Breast epithelium (tissue), 4 donors: Measurements from ENCODE around the gene ZNF552. TPM values are rescaled to one million over a fixed set of nuclear protein-coding genes. Genes with fewer than 3 reads are reported as not detected.

ENCODE experiments used
- DNase-seq, 2 donors: peaks; one replicate each; pipeline ENCODE4 v3.0.0-alpha.2; 2019; ENCODE audit warnings: low spot score in 2 of 2
- H3K27ac ChIP-seq, 2 donors: fragments of 200-600 bp; sonication (generic) in 1 of 2; one replicate each; pipeline ENCODE4 v1.5.1; 2016 to 2019; ENCODE audit warnings: mild to moderate bottlenecking in 1 of 2
- H3K27me3 ChIP-seq, 2 donors: fragments of 200-600 bp; sonication (generic) in 1 of 2; one replicate each; pipeline versions ENCODE4 v1.5.1 to v1.6.0; 2017 to 2019; ENCODE audit warnings: control low read depth in 1 of 2, mild to moderate bottlenecking in 1 of 2
- H3K36me3 ChIP-seq: fragments of 200-600 bp; one replicate; pipeline ENCODE4 v1.5.1; 2019
- H3K4me1 ChIP-seq, 2 donors: fragments of 200-600 bp; sonication (generic); one replicate each; pipeline ENCODE4 v1.5.1; 2016 to 2019; ENCODE audit warnings: control low read depth in 1 of 2
- H3K4me3 ChIP-seq, 3 donors: fragments of 200-600 bp; sonication (generic); 1 replicate in 2 of 3; 2 replicates in 1 of 3; pipeline ENCODE4 v1.5.1; 2016 to 2019; ENCODE audit warnings: mild to moderate bottlenecking in 3 of 3, moderate library complexity in 2 of 3
- H3K9me3 ChIP-seq, 2 donors: fragments of 200-600 bp; sonication (generic) in 1 of 2; one replicate each; pipeline ENCODE4 v1.5.1; 2016 to 2019; ENCODE audit warnings: control low read depth in 1 of 2
- POLR2A ChIP-seq: fragments of 450-650 bp; IDR thresholded peaks from one replicate; pipeline ENCODE4 v1.6.1; 2016; ENCODE audit warnings: antibody characterized with exemption, mild to moderate bottlenecking, moderate library complexity
- POLR2AphosphoS5 ChIP-seq, 3 donors: sonication (generic); formaldehyde crosslinking; IDR thresholded peaks; one replicate each; pipeline ENCODE4 v1.6.1; 2017; ENCODE audit warnings: antibody characterized with exemption in 3 of 3
- intact Hi-C: fragments of 100-400 bp; cut with DNase I; formaldehyde crosslinking; loops from one replicate; pipeline ENCODE4 v1.15.1; 2023; ENCODE audit warnings: low total_unique reads
- total RNA-seq, 3 donors: library from RNA; depleted of rRNA; stranded (reverse); fragments of >200 nt; gene quantifications; one replicate each; pipeline ENCODE4 v1.1.0, GENCODE V29; 2016
- TF ChIP-seq, protein P1 (sequence below), 3 donors: fragments of 450-650 bp; IDR thresholded peaks; one replicate each; pipeline ENCODE4 v1.5.1; 2016 to 2017; ENCODE audit warnings: antibody characterized with exemption in 3 of 3, mild to moderate bottlenecking in 3 of 3, moderate library complexity in 3 of 3

ZNF552 gene
- total RNA-seq, 3 donors from 2014 or later = 4.0 to 71.4 (median 54.9) TPM

DNA sequence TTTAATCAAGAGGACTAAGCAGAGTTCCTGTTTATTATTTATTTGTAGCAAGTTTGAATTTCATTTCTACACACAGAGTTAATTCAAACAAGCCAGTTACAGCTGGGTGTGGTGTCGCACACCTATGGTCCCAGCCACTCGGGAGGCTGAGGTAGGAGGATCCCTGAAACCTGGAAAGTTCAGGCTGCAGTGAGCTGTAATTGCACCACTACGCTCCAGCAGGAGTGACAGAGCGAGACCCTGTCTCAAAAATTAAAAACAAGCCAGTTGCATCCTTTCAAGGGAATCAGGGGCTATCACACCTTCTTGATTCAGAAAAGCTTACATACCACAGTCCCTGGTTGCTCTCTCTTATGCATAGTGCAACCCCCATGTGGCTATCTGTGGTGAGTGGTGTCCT is 25.4 kb downstream of the ZNF552 start:
- no peaks in the 10 kb centered on the region for H3K36me3 ChIP-seq
- H3K4me1 ChIP-seq = no peaks in the 10 kb centered on the region
- H3K27ac ChIP-seq = no peak overlapping the region
- intact Hi-C loops = no loop called here
- no peaks in the 10 kb centered on the region for H3K27me3 ChIP-seq
- TF ChIP-seq POLR2A (no peak), POLR2AphosphoS5 (IDR thresholded peaks at IDR 0.05) (no peak)
- TF ChIP-seq, protein P1, sequence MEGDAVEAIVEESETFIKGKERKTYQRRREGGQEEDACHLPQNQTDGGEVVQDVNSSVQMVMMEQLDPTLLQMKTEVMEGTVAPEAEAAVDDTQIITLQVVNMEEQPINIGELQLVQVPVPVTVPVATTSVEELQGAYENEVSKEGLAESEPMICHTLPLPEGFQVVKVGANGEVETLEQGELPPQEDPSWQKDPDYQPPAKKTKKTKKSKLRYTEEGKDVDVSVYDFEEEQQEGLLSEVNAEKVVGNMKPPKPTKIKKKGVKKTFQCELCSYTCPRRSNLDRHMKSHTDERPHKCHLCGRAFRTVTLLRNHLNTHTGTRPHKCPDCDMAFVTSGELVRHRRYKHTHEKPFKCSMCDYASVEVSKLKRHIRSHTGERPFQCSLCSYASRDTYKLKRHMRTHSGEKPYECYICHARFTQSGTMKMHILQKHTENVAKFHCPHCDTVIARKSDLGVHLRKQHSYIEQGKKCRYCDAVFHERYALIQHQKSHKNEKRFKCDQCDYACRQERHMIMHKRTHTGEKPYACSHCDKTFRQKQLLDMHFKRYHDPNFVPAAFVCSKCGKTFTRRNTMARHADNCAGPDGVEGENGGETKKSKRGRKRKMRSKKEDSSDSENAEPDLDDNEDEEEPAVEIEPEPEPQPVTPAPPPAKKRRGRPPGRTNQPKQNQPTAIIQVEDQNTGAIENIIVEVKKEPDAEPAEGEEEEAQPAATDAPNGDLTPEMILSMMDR (IDR thresholded peaks at IDR 0.05) = no peak
- no peak for DNase-seq
- peaks cover 88 to 95% of the 10 kb centered on the region in 2 donors for H3K9me3 ChIP-seq
- peak overlapping the region in 1 of 3 donors; percentile 2 for H3K4me3 ChIP-seq

DNA sequence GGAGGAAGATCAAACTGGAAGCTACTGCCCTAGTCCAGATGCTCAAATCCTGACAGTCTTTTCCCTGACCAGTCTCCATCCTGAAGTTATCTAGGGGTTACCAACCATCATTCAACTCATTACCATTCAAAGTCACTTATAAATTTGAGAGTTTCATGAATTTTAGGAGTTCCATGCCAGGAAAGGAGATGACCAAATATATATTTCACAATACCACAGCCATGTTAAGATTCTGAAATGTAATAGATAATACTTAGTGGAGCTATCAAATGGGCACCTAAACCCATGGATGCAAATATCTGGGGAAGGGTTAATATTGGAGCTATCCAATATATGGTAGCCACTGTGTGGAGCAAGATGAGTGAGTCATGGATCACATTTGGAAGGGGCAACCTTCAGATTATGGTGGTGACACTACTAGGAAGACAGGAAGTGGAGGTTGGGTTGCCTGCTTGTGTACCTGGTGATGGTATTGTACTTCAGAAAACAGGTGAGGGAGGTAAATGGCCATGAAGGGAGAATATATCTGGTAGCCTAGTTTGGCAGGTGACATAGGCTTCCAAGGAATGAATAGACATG is 26.5 kb downstream of the ZNF552 start:
- Histone ChIP-seq H3K27me3 (no peaks in the 10 kb centered on the region), H3K27ac (no peak overlapping the region), H3K9me3 (peaks cover 89 to 93% of the 10 kb centered on the region in 2 donors), H3K4me1 (no peaks in the 10 kb centered on the region), H3K4me3 (no peak overlapping the region), H3K36me3 (no peaks in the 10 kb centered on the region)
- DNase-seq = no peak
- TF ChIP-seq POLR2A (no peak), POLR2AphosphoS5 (IDR thresholded peaks at IDR 0.05) (no peak)
- TF ChIP-seq, protein P1 (IDR thresholded peaks at IDR 0.05) = no peak
- intact Hi-C loops = no loop called here

DNA sequence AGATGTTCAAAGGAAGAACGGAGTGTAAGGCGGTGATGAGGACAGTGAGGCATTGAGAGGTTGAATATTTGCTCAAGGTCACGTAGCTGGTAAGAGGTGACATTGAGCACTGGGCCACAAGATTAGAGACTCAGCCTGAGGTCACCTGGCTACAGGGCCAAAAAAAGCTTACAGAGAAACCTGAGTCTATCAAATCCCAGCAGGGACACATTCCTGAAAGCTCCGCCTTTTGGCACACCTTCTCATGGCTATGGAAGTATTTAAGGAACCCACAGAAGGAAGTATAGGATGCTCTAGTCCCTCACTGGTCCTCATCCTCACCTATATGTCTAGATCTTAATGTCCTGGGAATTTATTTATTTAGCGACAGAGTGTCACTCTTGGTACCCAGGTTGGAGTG is 27.8 kb downstream of the ZNF552 start:
- H3K27ac ChIP-seq = no peak overlapping the region
- H3K36me3 ChIP-seq = no peaks in the 10 kb centered on the region
- intact Hi-C loops = no loop called here
- H3K4me3 ChIP-seq = no peak overlapping the region
- H3K27me3 ChIP-seq = no peaks in the 10 kb centered on the region
- peaks cover 90% of the 10 kb centered on the region in 2 donors for H3K9me3 ChIP-seq
- DNase-seq = no peak
- no peak for TF ChIP-seq POLR2A
- TF ChIP-seq, protein P1 (IDR thresholded peaks at IDR 0.05) = no peak
- TF ChIP-seq POLR2AphosphoS5 (IDR thresholded peaks at IDR 0.05) = no peak
- no peaks in the 10 kb centered on the region for H3K4me1 ChIP-seq

DNA sequence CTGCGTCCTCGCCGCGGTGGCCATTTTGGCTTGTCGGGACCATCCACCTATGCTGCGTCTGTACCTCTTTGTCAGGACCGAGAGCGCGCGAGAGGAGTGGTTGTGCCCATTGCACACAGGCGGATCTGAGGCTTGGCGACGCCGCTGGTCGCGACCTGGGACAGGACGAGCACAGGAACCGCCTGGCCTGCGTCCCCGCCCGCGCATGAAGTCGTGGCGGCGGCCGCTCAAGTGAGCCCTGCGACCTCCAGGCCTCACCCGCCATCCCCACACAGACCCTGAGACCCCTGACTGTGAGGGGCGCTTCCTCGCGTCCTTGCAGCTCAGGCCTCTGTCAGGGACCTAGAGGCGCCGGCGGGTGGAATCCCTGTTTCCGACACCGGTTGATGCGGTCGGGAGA is 28.4 kb downstream of the ZNF552 start:
- Histone ChIP-seq H3K36me3 (no peaks in the 10 kb centered on the region), H3K4me3 (no peak overlapping the region), H3K9me3 (peaks cover 88 to 91% of the 10 kb centered on the region in 2 donors), H3K27me3 (no peaks in the 10 kb centered on the region), H3K4me1 (no peaks in the 10 kb centered on the region), H3K27ac (no peak overlapping the region)
- TF ChIP-seq, protein P1 (IDR thresholded peaks at IDR 0.05) = no peak
- TF ChIP-seq POLR2AphosphoS5 (IDR thresholded peaks at IDR 0.05) (no peak), POLR2A (no peak)
- intact Hi-C loops = no loop called here
- DNase-seq = no peak

DNA sequence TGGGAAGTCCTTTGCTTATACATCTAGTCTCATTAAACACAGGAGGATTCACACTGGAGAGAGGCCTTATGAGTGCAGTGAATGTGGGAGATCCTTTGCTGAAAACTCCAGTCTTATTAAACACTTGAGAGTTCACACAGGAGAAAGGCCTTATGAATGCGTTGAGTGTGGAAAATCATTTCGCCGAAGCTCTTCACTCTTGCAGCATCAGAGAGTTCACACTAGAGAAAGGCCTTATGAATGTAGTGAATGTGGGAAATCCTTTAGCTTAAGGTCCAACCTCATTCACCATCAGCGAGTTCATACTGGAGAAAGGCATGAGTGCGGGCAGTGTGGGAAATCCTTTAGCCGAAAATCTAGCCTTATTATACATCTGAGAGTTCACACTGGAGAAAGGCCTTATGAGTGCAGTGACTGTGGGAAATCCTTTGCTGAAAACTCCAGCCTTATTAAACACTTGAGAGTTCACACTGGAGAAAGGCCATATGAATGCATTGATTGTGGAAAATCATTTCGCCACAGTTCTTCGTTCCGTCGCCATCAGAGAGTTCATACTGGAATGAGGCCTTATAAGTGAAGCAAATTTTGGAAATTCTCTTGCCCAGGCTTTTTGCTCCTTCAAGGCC is 35.4 kb downstream of the ZNF552 start:
- peaks cover 90 to 94% of the 10 kb centered on the region in 2 donors for H3K9me3 ChIP-seq
- no peak for DNase-seq
- no peak overlapping the region for H3K27ac ChIP-seq

More for the DNA sequence above, 35.4 kb downstream of the ZNF552 start:
- peak overlapping the region in 1 of 3 donors; percentile 0 for H3K4me3 ChIP-seq
- H3K4me1 ChIP-seq = no peaks in the 10 kb centered on the region
- intact Hi-C loops = no loop called here
- no peaks in the 10 kb centered on the region for H3K27me3 ChIP-seq
- TF ChIP-seq, protein P1 (IDR thresholded peaks at IDR 0.05) = no peak
- TF ChIP-seq POLR2A (no peak), POLR2AphosphoS5 (IDR thresholded peaks at IDR 0.05) (no peak)
- peaks cover 32% of the 10 kb centered on the region for H3K36me3 ChIP-seq
